ENCODE data around the gene ZBED4.

The ZBED4 gene

DNA sequence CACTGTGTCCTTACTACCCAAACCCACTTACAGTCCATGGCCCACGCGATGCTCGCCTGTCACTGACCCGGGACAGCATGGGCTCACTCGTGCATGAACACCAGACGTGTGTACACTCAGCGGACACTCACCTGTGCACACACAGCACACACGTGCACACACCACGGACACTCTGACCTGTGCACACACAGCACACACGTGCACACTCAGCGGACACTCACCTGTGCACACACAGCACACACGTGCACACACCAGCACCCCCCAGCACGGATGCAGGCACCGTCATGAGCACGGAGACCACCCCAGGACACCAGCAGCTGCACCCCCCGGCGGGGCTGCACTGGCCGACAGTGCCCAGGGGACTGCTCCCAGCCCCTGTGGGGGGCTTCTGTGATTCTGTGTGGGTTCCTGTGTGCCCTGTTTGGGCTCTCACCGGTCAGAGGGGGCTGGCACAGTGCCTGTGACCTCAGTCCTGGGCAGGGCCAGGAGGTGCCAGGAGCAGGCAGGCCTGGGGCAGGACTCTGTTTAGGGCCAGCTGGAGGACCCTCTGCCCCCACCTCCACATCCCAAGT, 85.0 kb downstream of the ZBED4 start:
- DNase-seq, result no peak

Measured in stimulated activated naive CD4-positive, alpha-beta T cell (primary cell).